Activated CD4-positive, alpha-beta T cell treated with anti-CD3 and anti-CD28 coated beads, Interleukin-2, amount 10 ng/mL, durations not matched to agents 24 days and 14 days (primary cell): ENCODE results near the gene PLEKHS1. TPM values are rescaled to one million over a fixed set of nuclear protein-coding genes. Genes with fewer than 3 reads are reported as not detected.
"Not testable (repeated sequence)": the region's sequence is repeated elsewhere in the genome, so short reads cannot be mapped to it uniquely, and the experiment has no call there.

Experiments
- DNase-seq: peaks from one replicate; pipeline ENCODE4 v3.0.0; 2022
- H3K27ac Mint-ChIP-seq: one replicate; pipeline ENCODE4 v1.8.0; 2022; ENCODE audit warnings: mild to moderate bottlenecking, mixed read lengths
- H3K27me3 Mint-ChIP-seq: one replicate; pipeline ENCODE4 v1.8.0; 2022; ENCODE audit warnings: mixed read lengths
- H3K36me3 Mint-ChIP-seq: one replicate; pipeline ENCODE4 v1.8.0; 2022; ENCODE audit warnings: low read depth, mild to moderate bottlenecking, mixed read lengths
- H3K4me1 Mint-ChIP-seq: one replicate; pipeline ENCODE4 v1.8.0; 2021; ENCODE audit warnings: mixed read lengths
- H3K4me3 Mint-ChIP-seq: one replicate; pipeline ENCODE4 v1.8.0; 2022; ENCODE audit warnings: mild to moderate bottlenecking, moderate library complexity, mixed read lengths
- H3K9me3 Mint-ChIP-seq: one replicate; pipeline ENCODE4 v1.8.0; 2021; ENCODE audit warnings: mixed read lengths
- intact Hi-C: fragments of 100-400 bp; cut with micrococcal nuclease; formaldehyde crosslinking; loops from one replicate; pipeline ENCODE4 v1.15.1; 2023
- total RNA-seq: library from RNA; stranded (reverse); gene quantifications from 2 replicates; pipeline ENCODE4 v1.2.3, GENCODE V29; 2022

Gene PLEKHS1
- total RNA-seq, 1 donor from 2014 or later = not detected

DNA sequence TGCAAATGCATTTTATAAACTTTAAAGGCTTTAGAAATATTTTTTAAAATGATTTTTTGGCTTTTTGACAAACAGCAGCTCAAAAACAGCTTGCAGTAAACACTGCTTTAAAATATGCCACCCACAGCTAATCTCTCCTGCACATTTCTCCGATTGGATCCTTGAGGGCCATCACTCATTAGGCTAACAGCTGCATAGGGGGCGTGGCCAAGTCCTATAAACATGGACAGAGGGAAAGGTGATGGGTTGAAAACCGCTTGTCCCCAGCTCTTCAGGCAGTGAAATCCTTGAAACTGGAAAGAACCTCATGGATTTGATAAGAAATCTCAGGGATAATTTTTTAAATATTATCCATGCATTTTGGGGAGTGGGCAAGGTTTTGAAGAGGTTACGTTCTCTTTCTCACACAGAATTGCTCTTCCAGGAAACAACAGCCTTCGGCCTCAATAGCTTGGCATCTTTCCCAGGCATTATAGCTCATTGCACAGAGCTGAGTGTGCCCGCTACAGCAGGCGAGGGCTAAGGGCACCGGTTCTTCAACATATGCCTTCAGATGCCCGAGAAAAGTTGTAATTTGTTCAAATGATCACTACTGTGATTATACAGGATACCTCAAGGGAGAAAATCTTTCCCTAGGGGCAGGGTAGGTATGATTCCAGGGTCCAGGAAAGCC is 1.7 kb downstream of the PLEKHS1 start:
- no peak for DNase-seq
- no peaks in the 10 kb centered on the region for H3K9me3 Mint-ChIP-seq
- no peaks in the 10 kb centered on the region for H3K4me1 Mint-ChIP-seq
- no peak overlapping the region for H3K4me3 Mint-ChIP-seq
- intact Hi-C loops = no loop called here
- H3K36me3 Mint-ChIP-seq = no peaks in the 10 kb centered on the region
- H3K27me3 Mint-ChIP-seq = peaks cover 19% of the 10 kb centered on the region
- no peak overlapping the region for H3K27ac Mint-ChIP-seq

- intact Hi-C loops = no loop called here
- H3K27me3 Mint-ChIP-seq = peaks cover 21% of the 10 kb centered on the region
- DNase-seq = no peak
- H3K4me1 Mint-ChIP-seq = no peaks in the 10 kb centered on the region
- H3K36me3 Mint-ChIP-seq = no peaks in the 10 kb centered on the region
- H3K4me3 Mint-ChIP-seq = no peak overlapping the region
- H3K27ac Mint-ChIP-seq = no peak overlapping the region
- no peaks in the 10 kb centered on the region for H3K9me3 Mint-ChIP-seq
Observed at GRCh38 chr10:113754125-113754524, 2.6 kb downstream of the PLEKHS1 start.

GRCh38 chr10:113754768-113755167 is 3.3 kb downstream of the PLEKHS1 start:
- no peak for DNase-seq
- H3K4me3 Mint-ChIP-seq = no peak overlapping the region
- no peaks in the 10 kb centered on the region for H3K9me3 Mint-ChIP-seq
- no peaks in the 10 kb centered on the region for H3K36me3 Mint-ChIP-seq
- H3K4me1 Mint-ChIP-seq = no peaks in the 10 kb centered on the region
- intact Hi-C loops = no loop called here
- H3K27me3 Mint-ChIP-seq = peaks cover 21% of the 10 kb centered on the region
- no peak overlapping the region for H3K27ac Mint-ChIP-seq

DNA sequence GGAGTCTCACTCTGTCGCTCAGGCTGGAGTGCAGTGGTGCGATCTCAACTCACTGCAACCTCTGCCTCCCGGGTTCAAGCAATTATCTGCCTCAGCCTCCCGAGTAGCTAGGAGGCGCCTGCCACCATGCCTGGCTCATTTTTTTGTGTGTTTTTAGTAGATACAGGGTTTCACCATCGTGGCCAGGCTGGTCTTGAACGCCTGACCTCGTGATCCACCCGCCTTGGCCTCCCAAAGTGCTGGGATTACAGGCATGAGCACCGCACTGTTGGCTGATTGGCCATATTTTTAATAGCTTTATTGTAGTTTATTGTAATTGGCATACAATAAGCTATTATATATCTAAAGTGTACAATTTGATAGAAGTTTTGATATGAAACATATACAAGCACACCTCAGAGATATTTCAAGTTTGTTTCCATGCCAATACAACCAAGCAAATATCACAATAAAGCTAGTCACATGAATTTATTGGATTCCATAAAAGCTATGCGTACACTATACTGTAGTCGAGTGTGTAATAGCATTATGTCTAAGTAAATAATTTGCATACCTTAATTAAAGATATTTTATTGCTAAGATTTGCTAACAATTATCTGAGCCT is 5.6 kb downstream of the PLEKHS1 start:
- intact Hi-C loops = no loop called here
- Mint-ChIP-seq H3K27ac (no peak overlapping the region), H3K4me3 (no peak overlapping the region), H3K4me1 (no peaks in the 10 kb centered on the region), H3K27me3 (peaks cover 28% of the 10 kb centered on the region), H3K36me3 (no peaks in the 10 kb centered on the region), H3K9me3 (no peaks in the 10 kb centered on the region)
- DNase-seq = no peak

DNA sequence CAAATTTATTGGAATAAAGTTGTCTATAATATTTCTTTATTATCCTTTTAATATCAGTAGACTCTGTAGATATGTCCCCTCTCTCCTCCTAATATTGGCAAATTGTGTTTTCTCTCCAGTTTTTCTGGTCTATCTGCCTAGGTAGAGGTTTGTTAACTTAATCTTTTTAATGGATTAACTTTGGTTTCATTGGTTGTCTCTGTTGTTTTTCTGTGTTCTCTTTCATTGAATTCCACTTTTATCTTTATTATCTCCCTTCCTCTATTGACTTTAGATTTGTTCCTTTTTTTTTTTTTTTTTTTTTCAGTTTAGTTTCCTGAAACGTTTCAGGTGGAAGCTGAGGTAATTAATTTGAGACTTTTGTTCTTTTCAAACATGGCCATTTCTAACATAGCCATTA is 10.6 kb downstream of the PLEKHS1 start:
- Mint-ChIP-seq H3K27me3 (peaks cover 43% of the 10 kb centered on the region), H3K4me1 (no peaks in the 10 kb centered on the region), H3K36me3 (peaks cover 1% of the 10 kb centered on the region), H3K27ac (no peak overlapping the region), H3K9me3 (peaks cover 5% of the 10 kb centered on the region), H3K4me3 (no peak overlapping the region)
- intact Hi-C loops = no loop called here
- no peak for DNase-seq

GRCh38 chr10:113764582-113764981 is 13.1 kb downstream of the PLEKHS1 start:
- no peak overlapping the region for H3K4me3 Mint-ChIP-seq
- intact Hi-C loops = no loop called here
- peaks cover 1% of the 10 kb centered on the region for H3K36me3 Mint-ChIP-seq
- H3K4me1 Mint-ChIP-seq = no peaks in the 10 kb centered on the region
- no peak overlapping the region for H3K27ac Mint-ChIP-seq
- DNase-seq = no peak
- H3K27me3 Mint-ChIP-seq = peaks cover 53% of the 10 kb centered on the region
- H3K9me3 Mint-ChIP-seq = peaks cover 5% of the 10 kb centered on the region

GRCh38 chr10:113765910-113766309 is 14.4 kb downstream of the PLEKHS1 start:
- peaks cover 52% of the 10 kb centered on the region for H3K27me3 Mint-ChIP-seq
- intact Hi-C loops = no loop called here
- no peak overlapping the region for H3K4me3 Mint-ChIP-seq
- no peak overlapping the region for H3K27ac Mint-ChIP-seq
- H3K36me3 Mint-ChIP-seq = peaks cover 1% of the 10 kb centered on the region
- H3K4me1 Mint-ChIP-seq = no peaks in the 10 kb centered on the region
- peaks cover 5% of the 10 kb centered on the region for H3K9me3 Mint-ChIP-seq
- no peak for DNase-seq

GRCh38 chr10:113767222-113767621 is 15.7 kb downstream of the PLEKHS1 start:
- intact Hi-C loops = no loop called here
- Mint-ChIP-seq H3K9me3 (peaks cover 5% of the 10 kb centered on the region), H3K27ac (no peak overlapping the region), H3K4me3 (no peak overlapping the region), H3K27me3 (peaks cover 52% of the 10 kb centered on the region), H3K4me1 (no peaks in the 10 kb centered on the region), H3K36me3 (peaks cover 1% of the 10 kb centered on the region)
- DNase-seq = no peak

DNA sequence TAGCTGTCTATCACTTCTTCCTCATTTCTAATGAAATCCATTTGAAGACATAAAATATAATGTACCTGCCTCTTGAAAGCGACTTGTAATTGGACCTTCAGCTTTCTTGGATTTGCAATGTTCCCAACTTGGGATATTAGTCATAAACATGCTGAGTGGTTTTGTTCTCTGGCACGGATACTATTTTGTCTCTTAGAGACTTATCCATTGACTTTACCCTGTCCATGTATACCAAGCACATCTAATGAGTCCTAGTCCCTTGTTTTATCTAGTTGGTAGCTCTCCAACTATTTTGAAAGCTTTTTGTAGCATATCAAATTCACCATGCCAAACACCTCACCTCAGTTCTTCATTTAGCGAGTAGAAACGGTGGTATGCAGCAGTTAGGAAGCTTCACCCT is 18.9 kb downstream of the PLEKHS1 start:
- H3K27me3 Mint-ChIP-seq = peaks cover 34% of the 10 kb centered on the region
- no peak overlapping the region for H3K27ac Mint-ChIP-seq
- H3K4me3 Mint-ChIP-seq = no peak overlapping the region
- no peaks in the 10 kb centered on the region for H3K4me1 Mint-ChIP-seq
- no peaks in the 10 kb centered on the region for H3K9me3 Mint-ChIP-seq
- no peak for DNase-seq
- H3K36me3 Mint-ChIP-seq = no peaks in the 10 kb centered on the region
- intact Hi-C loops = no loop called here

DNA sequence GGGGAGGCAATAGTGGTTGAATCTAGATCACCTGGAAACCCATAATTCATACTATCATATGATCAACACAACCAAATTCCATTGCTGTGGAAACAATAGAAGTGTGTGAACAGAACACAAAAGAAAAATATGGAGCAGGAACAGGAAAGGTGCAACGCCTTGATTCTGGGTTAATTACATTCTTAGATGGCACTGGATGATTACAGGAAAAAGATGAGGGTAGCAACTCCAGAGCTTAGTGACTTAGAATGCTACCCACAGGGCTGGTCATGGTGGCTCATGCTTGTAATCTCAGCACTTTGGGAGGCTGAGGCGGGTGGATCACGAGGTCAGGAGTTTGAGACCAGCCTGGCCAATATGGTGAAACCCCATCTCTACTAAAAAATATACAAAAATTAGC is 19.6 kb downstream of the PLEKHS1 start:
- DNase-seq, intact Hi-C loops, H3K4me1 Mint-ChIP-seq, H3K27ac Mint-ChIP-seq, H3K4me3 Mint-ChIP-seq, H3K36me3 Mint-ChIP-seq, H3K9me3 Mint-ChIP-seq: not testable (repeated sequence)
- peaks cover 35% of the 10 kb centered on the region for H3K27me3 Mint-ChIP-seq

- Mint-ChIP-seq H3K27ac (no peak overlapping the region), H3K4me3 (no peak overlapping the region), H3K9me3 (no peaks in the 10 kb centered on the region), H3K27me3 (peaks cover 11% of the 10 kb centered on the region), H3K4me1 (no peaks in the 10 kb centered on the region), H3K36me3 (no peaks in the 10 kb centered on the region)
- no peak for DNase-seq
- intact Hi-C loops = no loop called here
Observed at GRCh38 chr10:113775686-113776294, 24.3 kb downstream of the PLEKHS1 start.

DNA sequence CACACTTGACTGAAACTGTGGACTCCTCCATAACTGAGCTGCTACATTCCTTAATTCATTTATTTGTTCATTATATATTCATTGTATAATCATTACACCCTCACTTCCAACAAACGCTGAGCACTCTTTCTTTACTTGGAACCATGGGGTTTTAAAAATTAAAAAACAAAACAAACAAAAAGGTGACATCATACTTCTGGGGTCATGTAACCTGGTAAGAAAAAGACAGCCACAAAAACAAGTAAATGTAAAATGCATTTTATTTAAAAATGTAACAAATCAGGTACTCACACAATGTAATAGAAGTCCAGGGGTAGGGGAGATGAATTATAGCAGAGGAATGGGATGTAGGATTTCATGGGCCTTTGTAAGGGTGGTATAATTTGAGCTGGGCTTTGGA is 25.1 kb downstream of the PLEKHS1 start:
- H3K4me3 Mint-ChIP-seq = no peak overlapping the region
- no peaks in the 10 kb centered on the region for H3K9me3 Mint-ChIP-seq
- H3K27me3 Mint-ChIP-seq = peaks cover 9% of the 10 kb centered on the region
- no peak overlapping the region for H3K27ac Mint-ChIP-seq
- H3K4me1 Mint-ChIP-seq = no peaks in the 10 kb centered on the region
- intact Hi-C loops = no loop called here
- no peaks in the 10 kb centered on the region for H3K36me3 Mint-ChIP-seq
- DNase-seq = no peak

DNA sequence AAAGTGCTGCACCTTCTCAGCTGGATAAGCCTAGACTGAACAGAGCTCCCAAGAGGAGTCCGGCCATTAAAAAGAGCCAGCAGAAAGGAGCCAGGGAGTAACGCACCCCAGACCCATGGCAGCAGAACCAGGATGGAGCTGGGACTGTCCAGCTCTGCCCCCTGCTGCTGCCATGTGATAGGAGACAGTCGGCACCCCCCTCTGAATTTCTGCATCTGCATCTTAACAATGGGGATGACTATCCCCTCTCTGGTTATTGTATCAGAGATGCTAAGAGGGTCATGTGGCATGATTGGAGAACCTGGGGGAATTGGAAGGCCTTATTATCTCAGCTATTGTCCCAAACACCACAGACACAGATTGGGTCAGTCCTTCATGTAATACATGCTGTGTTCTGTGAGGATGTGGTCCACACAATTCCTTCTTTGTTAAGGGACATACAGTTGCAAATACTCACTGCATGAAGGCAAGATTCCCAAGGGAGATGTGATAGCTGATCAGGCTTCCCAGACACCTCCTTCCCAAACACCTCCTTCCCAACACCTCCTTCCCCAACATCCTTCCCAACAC is 29.3 kb downstream of the PLEKHS1 start:
- H3K36me3 Mint-ChIP-seq = no peaks in the 10 kb centered on the region
- no peak for DNase-seq
- H3K4me3 Mint-ChIP-seq = no peak overlapping the region
- intact Hi-C loops = no loop called here
- H3K27ac Mint-ChIP-seq = no peak overlapping the region
- H3K27me3 Mint-ChIP-seq = peaks cover 6% of the 10 kb centered on the region
- no peaks in the 10 kb centered on the region for H3K9me3 Mint-ChIP-seq
- no peaks in the 10 kb centered on the region for H3K4me1 Mint-ChIP-seq

GRCh38 chr10:113782367-113782766 is 30.9 kb downstream of the PLEKHS1 start:
- Mint-ChIP-seq H3K4me1 (no peaks in the 10 kb centered on the region), H3K27ac (no peak overlapping the region), H3K27me3 (peaks cover 4% of the 10 kb centered on the region), H3K36me3 (no peaks in the 10 kb centered on the region), H3K9me3 (no peaks in the 10 kb centered on the region), H3K4me3 (no peak overlapping the region)
- no peak for DNase-seq
- intact Hi-C loops = no loop called here
